ENCODE measurements around the gene HAPSTR1.

The HAPSTR1 gene

GRCh38 chr16:9138021-9138680, 46.7 kb downstream of the HAPSTR1 start:
- no peak for DNase-seq
- in situ Hi-C loops (cut with MboI; ENCODE audit: low pct_unique_long_range_greater_than_20kb, low sequenced_read_pairs): loop anchor here (25.0 kb wide), 1 partner anchor 476 kb away; the partner anchor contains the start of gene ABAT

GRCh38 chr16:9138731-9139501, 47.5 kb downstream of the HAPSTR1 start:
- in situ Hi-C loops (cut with MboI; ENCODE audit: low pct_unique_long_range_greater_than_20kb, low sequenced_read_pairs): loop anchor here (25.0 kb wide), 1 partner anchor 477 kb away; the partner anchor contains the start of gene ABAT

GRCh38 chr16:9139965-9140364, 48.5 kb downstream of the HAPSTR1 start:
- in situ Hi-C loops (cut with MboI; ENCODE audit: low pct_unique_long_range_greater_than_20kb, low sequenced_read_pairs): loop anchor here (25.0 kb wide), 1 partner anchor 478 kb away; the partner anchor contains the start of gene ABAT
- peak; percentile 41 for DNase-seq

More at GRCh38 chr16:9138731-9139501, 47.5 kb downstream of the HAPSTR1 start:
- peak; percentile 68 for DNase-seq

Measured in KBM-7 (cell line).